GM06990 (cell line): Measurements from ENCODE around the gene ARHGAP22.

ENCODE experiments used
- DNase-seq: peaks from one replicate; pipeline ENCODE4 v3.0.0-alpha.2; 2011; ENCODE audit not compliant: insufficient read length; ENCODE audit errors: extremely low read depth
- H3K27me3 ChIP-seq: replicated peaks from 2 replicates; pipeline ENCODE4 v1.6.0; 2011; ENCODE audit warnings: low read length; ENCODE audit not compliant: control insufficient read depth, insufficient read depth
- H3K36me3 ChIP-seq: 2 replicates; pipeline ENCODE4 v1.5.1; 2011; ENCODE audit warnings: low read length; ENCODE audit not compliant: control insufficient read depth, insufficient read depth
- H3K4me3 ChIP-seq: replicated peaks from 2 replicates; pipeline ENCODE4 v1.5.1; 2011; ENCODE audit warnings: low read depth, mild to moderate bottlenecking, control low read depth, low read length
- TF ChIP-seq, protein P1 (sequence below): IDR thresholded peaks from 2 replicates; pipeline ENCODE4 v1.5.1; 2011; ENCODE audit warnings: low read length, control low read depth, mild to moderate bottlenecking, inconsistent platforms; ENCODE audit not compliant: insufficient read depth, poor library complexity, severe bottlenecking

ARHGAP22 gene

GRCh38 chr10:48398261-48398660, 206.6 kb downstream of the ARHGAP22 start:
- Histone ChIP-seq H3K4me3 (no peak overlapping the region), H3K36me3 (no peaks in the 10 kb centered on the region), H3K27me3 (no peaks in the 10 kb centered on the region)
- TF ChIP-seq, protein P1, sequence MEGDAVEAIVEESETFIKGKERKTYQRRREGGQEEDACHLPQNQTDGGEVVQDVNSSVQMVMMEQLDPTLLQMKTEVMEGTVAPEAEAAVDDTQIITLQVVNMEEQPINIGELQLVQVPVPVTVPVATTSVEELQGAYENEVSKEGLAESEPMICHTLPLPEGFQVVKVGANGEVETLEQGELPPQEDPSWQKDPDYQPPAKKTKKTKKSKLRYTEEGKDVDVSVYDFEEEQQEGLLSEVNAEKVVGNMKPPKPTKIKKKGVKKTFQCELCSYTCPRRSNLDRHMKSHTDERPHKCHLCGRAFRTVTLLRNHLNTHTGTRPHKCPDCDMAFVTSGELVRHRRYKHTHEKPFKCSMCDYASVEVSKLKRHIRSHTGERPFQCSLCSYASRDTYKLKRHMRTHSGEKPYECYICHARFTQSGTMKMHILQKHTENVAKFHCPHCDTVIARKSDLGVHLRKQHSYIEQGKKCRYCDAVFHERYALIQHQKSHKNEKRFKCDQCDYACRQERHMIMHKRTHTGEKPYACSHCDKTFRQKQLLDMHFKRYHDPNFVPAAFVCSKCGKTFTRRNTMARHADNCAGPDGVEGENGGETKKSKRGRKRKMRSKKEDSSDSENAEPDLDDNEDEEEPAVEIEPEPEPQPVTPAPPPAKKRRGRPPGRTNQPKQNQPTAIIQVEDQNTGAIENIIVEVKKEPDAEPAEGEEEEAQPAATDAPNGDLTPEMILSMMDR, result no peak
- no peak for DNase-seq
